HK-2 (cell line): ENCODE data around the gene WWOX.

Experiments used
- DNase-seq: peaks from one replicate; pipeline ENCODE4 v3.0.0-alpha.2; 2018; ENCODE audit not compliant: unreplicated experiment

The WWOX gene

GRCh38 chr16:79143026-79143425, 1043.6 kb downstream of the WWOX start:
- no peak for DNase-seq

DNA sequence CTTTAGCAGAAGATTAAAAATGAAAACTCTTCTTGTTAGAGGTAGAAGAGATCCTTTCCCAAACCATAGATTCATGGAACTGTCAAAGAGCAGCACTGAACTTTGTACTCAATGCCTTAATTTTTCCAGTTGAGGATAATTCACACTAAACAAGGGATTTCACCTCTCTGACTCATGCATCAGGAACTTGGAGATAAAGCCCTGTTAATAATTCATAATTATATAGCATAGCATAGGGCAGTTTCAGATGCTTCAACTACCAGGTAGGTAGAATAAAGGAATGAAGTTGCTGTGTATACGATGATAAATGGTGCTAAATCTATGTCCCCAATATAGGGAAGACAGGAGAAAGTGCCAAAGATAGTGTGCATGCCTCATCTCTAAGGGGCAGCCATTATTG, 1050.7 kb downstream of the WWOX start:
- no peak for DNase-seq

GRCh38 chr16:79150632-79151310, 1051.3 kb downstream of the WWOX start:
- DNase-seq: no peak

DNA sequence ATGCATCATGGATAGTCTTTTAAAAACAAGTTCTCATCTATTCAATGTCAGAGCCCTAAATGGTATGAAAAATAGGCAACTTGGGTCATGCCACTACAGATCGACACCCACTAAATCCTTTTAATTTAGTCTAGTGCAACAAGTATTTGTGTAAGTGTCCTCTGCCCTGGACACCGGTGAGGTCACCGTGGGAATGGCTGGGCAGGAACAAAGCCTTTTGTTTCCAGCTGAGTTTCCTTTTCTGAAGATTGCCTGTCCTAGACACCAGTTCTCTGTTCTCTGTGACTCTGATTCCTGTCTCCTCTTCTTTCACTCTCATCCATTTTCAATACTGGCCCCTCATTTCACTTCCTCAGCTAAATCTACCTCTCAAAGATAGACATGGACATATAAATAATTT, 1054.6 kb downstream of the WWOX start:
- no peak for DNase-seq

DNA sequence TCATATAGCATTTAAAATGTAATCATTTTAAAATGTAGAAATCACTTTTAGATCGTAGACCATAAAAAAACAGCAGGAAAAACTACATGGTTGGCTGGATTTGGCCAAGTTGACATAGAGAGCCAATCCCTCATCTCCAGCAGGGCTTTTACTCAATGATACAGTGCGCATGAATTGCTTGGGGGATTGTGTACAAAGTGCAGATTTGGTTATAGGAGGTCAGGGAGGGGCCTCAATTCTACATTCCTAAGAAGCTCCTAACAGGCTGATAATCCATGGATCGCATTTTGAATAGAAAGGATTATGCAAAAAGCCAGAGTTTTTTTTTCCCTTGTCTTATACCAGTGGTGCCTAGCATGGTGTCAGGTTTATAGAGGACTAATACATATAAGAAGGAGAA, 1056.0 kb downstream of the WWOX start:
- DNase-seq: no peak

- no peak for DNase-seq
Observed at GRCh38 chr16:79155904-79156303, 1056.5 kb downstream of the WWOX start.

DNA sequence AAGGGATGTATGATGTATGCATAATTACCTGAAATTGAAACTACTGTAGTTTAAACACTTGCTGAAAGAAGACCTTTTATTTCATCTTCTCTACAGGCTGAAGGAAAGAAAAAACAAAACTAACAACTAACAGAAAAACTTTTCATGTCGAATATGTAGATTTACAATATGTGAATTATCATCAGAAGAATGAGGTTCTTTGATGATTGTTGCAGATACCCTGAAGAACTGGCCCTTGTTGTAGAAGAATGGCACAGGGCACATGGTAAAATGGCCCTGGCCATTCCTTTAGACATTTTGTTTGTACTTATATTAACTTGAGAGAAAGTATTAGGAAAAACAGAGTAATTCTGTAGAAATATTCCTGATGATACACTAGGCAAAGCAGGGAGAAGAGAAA, 1057.3 kb downstream of the WWOX start:
- DNase-seq: no peak

DNA sequence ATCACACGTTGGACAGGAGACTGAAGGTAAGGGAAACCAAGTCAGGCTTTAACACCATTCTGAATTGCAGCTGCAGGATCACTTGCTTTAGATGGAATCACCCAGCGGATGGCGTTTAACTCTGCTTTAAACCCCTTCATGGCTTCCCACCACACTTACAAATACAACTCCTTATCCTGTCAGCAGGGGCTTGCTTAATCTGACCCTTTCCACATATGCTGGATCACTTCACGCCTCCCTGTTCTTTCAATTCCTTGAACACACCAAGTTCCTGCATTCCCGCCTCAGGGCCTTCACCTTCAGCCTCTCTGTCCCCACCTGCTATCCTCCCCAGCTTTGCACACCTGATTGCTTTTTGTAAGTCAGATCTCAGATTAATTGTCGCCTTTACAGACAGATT, 1058.9 kb downstream of the WWOX start:
- no peak for DNase-seq

DNA sequence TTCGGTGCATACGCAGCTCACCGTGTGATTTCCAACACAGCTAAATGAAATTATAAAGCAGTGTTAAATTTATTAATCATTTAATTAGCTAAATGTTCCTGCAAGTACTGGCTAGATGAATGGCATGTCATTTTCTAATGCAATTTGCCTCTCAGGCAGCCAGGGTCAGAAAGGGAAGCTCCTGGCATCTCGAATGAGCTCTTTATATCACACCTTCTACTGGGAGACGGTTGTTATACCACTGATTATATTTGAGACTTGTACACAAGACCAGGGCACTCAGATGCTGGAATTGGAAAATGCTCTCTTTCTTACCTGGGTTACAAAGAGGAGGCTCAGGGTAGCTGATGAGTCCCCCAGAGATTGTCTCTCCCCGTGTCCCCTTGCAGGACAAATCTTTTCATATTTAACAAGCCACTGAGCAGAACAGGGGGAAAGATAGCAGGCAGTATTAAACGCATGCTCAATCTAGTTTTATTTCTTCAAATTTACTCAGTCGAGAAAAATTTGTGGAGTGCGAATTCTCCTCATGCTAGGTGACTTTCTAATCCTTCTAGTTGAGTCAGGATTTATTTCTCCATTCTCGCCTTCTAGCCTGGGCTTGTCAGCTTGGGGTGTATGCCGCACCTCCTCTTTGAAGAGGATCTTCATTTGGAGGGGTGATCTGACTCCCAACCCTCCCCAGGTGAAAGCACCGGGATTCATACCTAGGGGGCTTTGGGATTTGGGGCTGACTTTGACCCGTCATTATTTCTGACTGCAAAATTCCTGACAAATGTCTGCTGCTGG, 1060.0 kb downstream of the WWOX start:
- no peak for DNase-seq

- DNase-seq: no peak
Observed at GRCh38 chr16:79162977-79163376, 1063.5 kb downstream of the WWOX start.

GRCh38 chr16:79163691-79164387, 1064.4 kb downstream of the WWOX start:
- no peak for DNase-seq

DNA sequence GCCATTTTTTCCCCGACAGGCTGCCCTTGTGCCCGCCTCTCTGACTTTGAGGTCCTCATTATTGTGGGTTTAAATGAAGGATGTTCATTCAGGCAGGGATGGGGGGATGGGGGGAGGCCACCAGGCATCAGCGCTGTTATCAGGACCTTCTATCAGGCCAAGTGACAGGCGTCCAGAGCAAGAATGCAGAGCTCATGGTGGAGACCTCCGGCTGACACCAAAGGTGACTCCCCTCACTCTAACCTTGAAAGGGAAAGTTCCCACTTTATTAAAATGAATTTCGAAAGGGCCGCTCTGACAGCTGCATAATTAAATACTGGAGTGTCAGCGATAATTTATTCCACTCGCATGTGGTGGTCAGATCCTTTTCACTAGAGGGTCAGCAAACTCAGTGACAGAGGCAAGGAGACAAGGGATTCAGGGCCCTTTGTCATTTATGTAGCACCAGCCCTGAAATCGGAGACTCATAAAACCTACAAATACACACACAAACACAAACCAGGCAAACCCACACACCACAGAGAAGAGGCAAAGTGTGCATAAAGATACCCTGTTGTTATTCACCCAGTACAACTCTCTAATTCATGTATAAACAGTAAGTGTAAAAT, 1065.0 kb downstream of the WWOX start:
- no peak for DNase-seq

DNA sequence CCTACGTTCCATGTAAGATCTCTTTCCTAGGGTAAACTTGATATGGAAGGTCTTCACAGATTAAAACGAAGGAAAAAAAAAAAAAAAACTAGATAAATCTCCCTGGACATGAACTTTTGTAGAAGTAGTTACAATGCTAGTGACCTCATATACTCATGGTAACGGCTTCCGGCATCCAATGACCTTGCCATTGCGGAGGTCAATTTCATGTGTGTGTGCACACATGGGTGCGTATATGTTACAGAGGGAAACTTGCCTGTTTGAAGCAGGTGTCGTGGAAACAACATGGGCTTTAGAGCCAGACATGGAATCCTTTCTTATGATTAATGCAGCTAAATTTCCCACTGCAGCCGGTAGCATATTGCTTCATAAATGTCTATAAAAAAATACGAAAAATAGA, 1065.6 kb downstream of the WWOX start:
- DNase-seq: no peak

GRCh38 chr16:79165506-79165905, 1066.1 kb downstream of the WWOX start:
- DNase-seq: no peak

DNA sequence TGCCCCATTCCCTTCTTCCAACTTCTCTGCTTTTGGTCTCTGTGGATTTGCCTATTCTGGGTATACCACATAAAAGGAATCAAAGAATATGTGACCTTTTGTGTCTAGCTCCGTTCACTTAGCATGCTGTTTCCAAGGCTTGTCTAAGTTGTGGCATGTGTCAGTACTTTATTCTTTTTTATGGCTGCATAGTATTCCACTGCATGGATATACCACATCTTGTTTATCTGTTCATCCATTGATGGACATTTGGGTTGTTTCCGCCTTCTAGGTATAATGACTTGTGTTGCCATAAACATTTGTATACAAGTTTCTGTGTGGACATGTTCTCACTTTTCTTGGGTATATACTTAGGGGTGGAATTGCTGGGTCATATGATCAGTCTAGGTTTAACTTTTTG, 1068.4 kb downstream of the WWOX start:
- no peak for DNase-seq

DNA sequence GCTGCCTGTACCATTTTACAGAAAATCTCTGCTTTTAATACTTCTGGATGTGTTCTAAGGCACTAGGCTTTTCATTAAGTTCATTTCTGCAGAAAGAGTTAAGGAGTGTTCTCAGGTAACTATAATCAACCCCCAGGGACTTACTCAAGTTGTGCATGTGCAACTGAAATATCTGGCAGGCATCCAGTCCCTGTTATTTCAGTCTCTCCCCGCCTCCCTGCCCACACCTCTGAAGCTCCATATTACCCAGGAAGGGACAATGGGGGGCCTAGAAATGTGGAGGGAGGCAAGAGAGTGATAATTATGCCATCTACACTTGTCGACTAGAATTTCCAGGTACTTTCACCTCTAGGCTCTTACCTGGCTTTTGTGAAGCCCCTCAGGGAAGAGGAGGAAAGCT, 1068.9 kb downstream of the WWOX start:
- DNase-seq: no peak

DNA sequence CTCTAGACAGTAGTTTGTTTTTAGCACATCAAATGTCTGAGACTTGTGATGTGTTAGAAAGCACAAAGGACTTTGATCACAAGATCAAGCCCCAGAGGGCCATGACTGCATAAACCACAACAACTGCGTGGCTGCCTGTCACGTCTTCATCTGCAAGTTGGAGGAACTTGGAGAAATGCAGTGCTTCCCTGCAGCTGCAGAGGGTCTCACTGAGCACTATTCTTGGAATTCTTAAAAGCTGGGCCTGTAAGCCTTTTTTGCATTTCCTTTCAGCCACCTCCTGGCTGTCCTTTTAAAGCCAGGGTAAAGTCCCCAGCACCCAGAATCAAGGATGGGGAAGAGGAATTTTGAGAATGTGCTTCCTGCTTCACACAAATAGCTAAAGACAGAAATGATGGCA, 1069.8 kb downstream of the WWOX start:
- DNase-seq: peak; percentile 22

- DNase-seq: no peak
Observed at GRCh38 chr16:79170555-79171246, 1071.2 kb downstream of the WWOX start.

DNA sequence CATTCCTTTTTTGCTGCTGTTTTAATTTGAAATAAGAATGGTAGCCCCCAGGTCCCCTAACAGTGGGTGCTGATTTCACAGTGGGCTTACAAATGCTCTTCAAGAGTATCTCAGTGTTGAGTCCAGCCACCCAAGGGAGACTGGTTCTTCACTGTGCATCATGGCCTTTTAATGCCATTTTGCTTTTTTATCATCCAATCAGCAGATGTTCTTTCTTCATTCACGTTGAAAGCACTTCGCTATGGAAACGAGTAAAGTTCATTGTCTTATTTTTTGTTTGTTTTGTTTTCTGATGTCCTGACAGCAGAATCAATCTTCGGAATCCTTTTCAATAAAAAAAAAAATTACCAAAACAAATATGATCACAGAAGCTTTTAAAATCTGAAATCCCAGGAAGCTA, 1072.0 kb downstream of the WWOX start:
- DNase-seq: no peak

GRCh38 chr16:79171931-79172705, 1072.7 kb downstream of the WWOX start:
- no peak for DNase-seq

DNA sequence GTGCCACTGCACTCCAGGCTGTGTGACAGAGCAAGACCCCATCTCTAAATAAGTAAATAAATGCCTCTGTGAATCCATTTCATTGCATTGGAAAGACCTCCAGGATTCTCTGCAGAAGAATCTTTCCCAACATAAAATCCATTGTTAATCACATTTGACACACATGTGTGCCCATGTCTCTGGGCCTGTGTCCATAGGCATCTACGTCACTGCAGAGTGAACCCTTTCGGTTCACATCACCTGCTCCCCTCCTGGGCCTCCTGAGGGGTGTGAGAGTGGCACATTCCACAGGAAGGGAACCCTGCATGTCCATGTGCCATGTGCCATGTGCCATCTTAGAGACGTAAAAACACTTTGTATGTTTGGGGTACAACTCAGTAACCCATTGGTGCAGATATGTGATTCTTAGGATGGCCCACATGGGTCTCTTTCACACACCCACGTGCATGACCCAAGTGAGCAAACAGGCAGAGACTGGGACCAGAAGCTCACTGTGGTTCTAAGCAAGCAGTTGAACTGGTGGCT, 1073.6 kb downstream of the WWOX start:
- no peak for DNase-seq
